ENCODE data around the gene TBXT.

TBXT gene

GRCh38 chr6:166109608-166110007 is 58.0 kb downstream of the TBXT start:
- no peak for DNase-seq
